ENCODE data around the gene SH3GL1.

GRCh38 chr19:4385291-4386040 is 14.9 kb downstream of the SH3GL1 start:
- no peak for TF ChIP-seq CTCF (IDR thresholded peaks at IDR 0.05)
- no peak for TF ChIP-seq POLR2A (IDR thresholded peaks at IDR 0.05)
- no peak for TF ChIP-seq POLR2AphosphoS5 (IDR thresholded peaks at IDR 0.05; ENCODE audit: insufficient read depth in 1 of 2, low read depth in 1 of 2)
